Thyroid gland (tissue), 4 donors: Measurements from ENCODE around the gene FKBP10. TPM values are rescaled to one million over a fixed set of nuclear protein-coding genes. Genes with fewer than 3 reads are reported as not detected.

Experiments
- DNase-seq, 2 donors: peaks; one replicate each; pipeline ENCODE4 v3.0.0-alpha.2; 2019
- H3K27ac ChIP-seq, 3 donors: fragments of 200-600 bp; sonication (generic); 1 replicate in 2 of 3; 2 replicates in 1 of 3; pipeline ENCODE4 v1.5.1; 2016 to 2019; ENCODE audit warnings: mild to moderate bottlenecking in 1 of 3, moderate library complexity in 1 of 3
- H3K27me3 ChIP-seq: fragments of 200-600 bp; sonication (generic); one replicate; pipeline ENCODE4 v1.5.1; 2019
- H3K36me3 ChIP-seq, 2 donors: fragments of 200-600 bp; sonication (generic); one replicate each; pipeline ENCODE4 v1.5.1; 2016 to 2019
- H3K4me1 ChIP-seq, 2 donors: fragments of 200-600 bp; sonication (generic); one replicate each; pipeline ENCODE4 v1.5.1; 2017 to 2019
- H3K4me3 ChIP-seq, 3 donors: fragments of 200-600 bp; sonication (generic); replicated peaks in 1 of 3; 1 replicate in 2 of 3; 2 replicates in 1 of 3; pipeline ENCODE4 v1.5.1; 2016; ENCODE audit warnings: mild to moderate bottlenecking in 1 of 3
- H3K9me3 ChIP-seq: fragments of 200-600 bp; sonication (generic); one replicate; pipeline ENCODE4 v1.5.1; 2017
- POLR2A ChIP-seq, 2 donors: fragments of 450-650 bp; IDR thresholded peaks; one replicate each; pipeline ENCODE4 v1.6.1; 2017; ENCODE audit warnings: antibody characterized with exemption in 2 of 2, mild to moderate bottlenecking in 2 of 2, moderate library complexity in 1 of 2
- WGBS, 2 donors: methylation state at CpG; one replicate each; pipeline ENCODE4 v1.1.5; 2017; 5-methylcytosine and 5-hydroxymethylcytosine counted together
- intact Hi-C: fragments of 100-400 bp; cut with DNase I; formaldehyde crosslinking; loops from one replicate; pipeline ENCODE4 v1.15.1; 2023
- total RNA-seq, 4 donors: library from RNA; depleted of rRNA; stranded (reverse); fragments of >200 nt; gene quantifications; one replicate each; pipeline ENCODE4 v1.2.3, GENCODE V29; 2016
- TF ChIP-seq, protein P1 (sequence below), 6 experiments: fragments of 200-600 bp in 3 of 6; fragments of 450-650 bp in 3 of 6; sonication (generic) in 3 of 6; IDR thresholded peaks; one replicate each; pipeline ENCODE4 v1.5.1; 2016 to 2019; ENCODE audit warnings: antibody characterized with exemption in 6 of 6, mild to moderate bottlenecking in 2 of 6, inconsistent platforms in 1 of 6, moderate library complexity in 1 of 6

Gene FKBP10
- total RNA-seq, 4 donors from 2014 or later: 42.2 to 75.3 (median 60.4) TPM

DNA sequence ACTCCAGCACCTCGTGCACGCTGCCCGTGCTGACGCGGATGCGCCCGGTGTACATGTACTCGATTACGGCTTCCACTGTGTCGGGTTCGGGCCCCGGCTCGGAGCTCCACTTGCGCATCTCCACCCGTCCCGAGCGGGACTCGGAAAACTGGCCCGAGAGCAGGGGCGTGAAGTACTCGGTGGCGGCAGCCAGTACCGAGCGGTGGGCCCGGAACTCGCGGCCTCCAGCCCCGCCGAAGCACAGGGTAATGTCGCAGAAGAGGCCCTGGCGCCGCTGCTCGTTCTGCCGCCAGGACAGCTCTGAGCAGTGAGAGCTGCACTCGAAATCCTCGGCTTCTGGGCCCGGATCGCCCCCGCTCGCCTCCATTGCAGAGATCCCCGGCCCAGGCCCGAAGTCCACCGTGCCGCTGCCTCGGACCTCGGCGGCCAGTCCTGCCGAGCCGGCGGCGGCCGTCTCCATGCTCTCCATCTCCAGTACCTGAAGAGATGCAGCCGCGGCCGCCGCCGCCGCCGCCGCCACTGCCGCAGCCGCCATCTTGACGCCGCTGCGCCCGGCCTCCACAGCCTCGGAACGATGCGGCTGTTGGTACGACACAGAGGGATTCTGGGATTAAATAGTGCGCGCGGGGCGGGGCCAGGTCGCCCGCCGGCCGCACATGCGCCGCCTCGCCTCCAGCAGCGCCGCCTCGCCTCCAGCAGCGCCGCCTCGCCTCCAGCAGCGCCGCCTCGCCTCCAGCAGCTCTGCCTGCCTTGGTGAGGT lies 52.2 kb downstream of the FKBP10 start, which contains the start of gene KLHL11:
Gene KLHL11, minus strand, starts transcription at position 588 of the 760 bp plus-strand sequence. Its CDS starts 53 bp downstream, at position 535.
- intact Hi-C loops: no loop called here
- peaks cover 20 to 42% of the 10 kb centered on the region in 2 donors for H3K4me1 ChIP-seq
- 0% methylated on average over 31 to 34 of the region's 90 CpGs for WGBS, 2 donors

DNA sequence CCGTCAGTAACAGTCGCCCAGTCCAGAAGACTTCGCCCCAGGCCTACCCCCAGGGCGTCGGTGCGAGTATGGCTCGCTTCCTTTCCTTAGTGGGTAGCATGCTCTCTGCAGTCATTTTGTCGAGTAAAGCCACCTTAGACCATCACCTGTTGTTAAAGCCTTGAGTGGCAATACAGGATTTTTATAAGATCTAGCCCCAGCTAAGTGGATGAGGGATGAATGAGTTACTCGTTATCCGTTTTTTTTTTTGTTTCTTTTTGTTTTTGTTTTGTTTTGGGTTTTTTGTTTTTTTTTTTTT lies 52.7 kb downstream of the FKBP10 start:
- Histone ChIP-seq H3K27me3 (no peaks in the 10 kb centered on the region), H3K4me1 (peaks cover 20 to 38% of the 10 kb centered on the region in 2 donors), H3K9me3 (no peaks in the 10 kb centered on the region), H3K27ac (peak overlapping the region in 2 of 3 donors; percentile 88), H3K36me3 (peaks cover 0 to 7% of the 10 kb centered on the region in 2 donors), H3K4me3 (no peak overlapping the region)
- intact Hi-C loops: no loop called here
- no peak for DNase-seq
- peak in 1 of 2 donors; percentile 3 for TF ChIP-seq POLR2A (IDR thresholded peaks at IDR 0.05)
- TF ChIP-seq, protein P1, sequence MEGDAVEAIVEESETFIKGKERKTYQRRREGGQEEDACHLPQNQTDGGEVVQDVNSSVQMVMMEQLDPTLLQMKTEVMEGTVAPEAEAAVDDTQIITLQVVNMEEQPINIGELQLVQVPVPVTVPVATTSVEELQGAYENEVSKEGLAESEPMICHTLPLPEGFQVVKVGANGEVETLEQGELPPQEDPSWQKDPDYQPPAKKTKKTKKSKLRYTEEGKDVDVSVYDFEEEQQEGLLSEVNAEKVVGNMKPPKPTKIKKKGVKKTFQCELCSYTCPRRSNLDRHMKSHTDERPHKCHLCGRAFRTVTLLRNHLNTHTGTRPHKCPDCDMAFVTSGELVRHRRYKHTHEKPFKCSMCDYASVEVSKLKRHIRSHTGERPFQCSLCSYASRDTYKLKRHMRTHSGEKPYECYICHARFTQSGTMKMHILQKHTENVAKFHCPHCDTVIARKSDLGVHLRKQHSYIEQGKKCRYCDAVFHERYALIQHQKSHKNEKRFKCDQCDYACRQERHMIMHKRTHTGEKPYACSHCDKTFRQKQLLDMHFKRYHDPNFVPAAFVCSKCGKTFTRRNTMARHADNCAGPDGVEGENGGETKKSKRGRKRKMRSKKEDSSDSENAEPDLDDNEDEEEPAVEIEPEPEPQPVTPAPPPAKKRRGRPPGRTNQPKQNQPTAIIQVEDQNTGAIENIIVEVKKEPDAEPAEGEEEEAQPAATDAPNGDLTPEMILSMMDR (IDR thresholded peaks at IDR 0.05): no peak
- 0 to 2% methylated on average over 8 to 10 of the region's 10 CpGs for WGBS, 2 donors

More for the DNA sequence above, 52.2 kb downstream of the FKBP10 start, which contains the start of gene KLHL11:
- H3K27ac ChIP-seq: peak within 1 kb of the TSS; percentile 80 to 88 (median 88)
- peak; percentile 90 for DNase-seq
- H3K4me3 ChIP-seq: peak within 1 kb of the TSS; percentile 79 to 92 (median 84)
- H3K27me3 ChIP-seq: no peaks in the 10 kb centered on the region
- peak; percentile 62 to 94 for TF ChIP-seq POLR2A (IDR thresholded peaks at IDR 0.05)
- TF ChIP-seq, protein P1 (IDR thresholded peaks at IDR 0.05): no peak
- H3K36me3 ChIP-seq: peaks cover 0 to 7% of the 10 kb centered on the region in 2 donors
- H3K9me3 ChIP-seq: no peaks in the 10 kb centered on the region

DNA sequence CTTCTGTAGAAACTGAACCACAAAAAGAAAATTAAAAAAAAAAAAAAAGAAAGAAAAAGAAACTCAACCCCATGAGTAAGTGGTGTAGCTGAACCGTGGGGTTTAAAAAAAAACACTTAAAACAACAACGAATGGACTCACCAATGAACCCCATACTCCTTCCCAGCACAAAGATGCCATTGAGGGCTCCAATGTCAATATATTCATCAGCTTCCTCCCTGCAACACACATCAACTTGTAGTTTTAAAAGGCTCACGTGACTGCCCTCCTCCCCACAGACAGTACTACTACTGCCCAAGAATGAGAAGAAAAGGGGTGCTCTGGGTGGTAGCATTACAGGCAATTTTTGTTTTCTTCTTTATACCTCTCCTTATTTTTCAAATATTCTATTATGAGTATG lies 55.8 kb downstream of the FKBP10 start:
- Histone ChIP-seq H3K27ac (peak overlapping the region; percentile 26 to 66 (median 44)), H3K9me3 (no peaks in the 10 kb centered on the region), H3K4me3 (no peak overlapping the region), H3K4me1 (peaks cover 8 to 12% of the 10 kb centered on the region in 2 donors), H3K36me3 (peaks cover 7 to 15% of the 10 kb centered on the region in 2 donors), H3K27me3 (no peaks in the 10 kb centered on the region)
- DNase-seq: no peak
- intact Hi-C loops: no loop called here
- 55 to 58% methylated on average over 3 of the region's 3 CpGs for WGBS, 2 donors
- no peak for TF ChIP-seq POLR2A (IDR thresholded peaks at IDR 0.05)
- TF ChIP-seq, protein P1 (IDR thresholded peaks at IDR 0.05): no peak

DNA sequence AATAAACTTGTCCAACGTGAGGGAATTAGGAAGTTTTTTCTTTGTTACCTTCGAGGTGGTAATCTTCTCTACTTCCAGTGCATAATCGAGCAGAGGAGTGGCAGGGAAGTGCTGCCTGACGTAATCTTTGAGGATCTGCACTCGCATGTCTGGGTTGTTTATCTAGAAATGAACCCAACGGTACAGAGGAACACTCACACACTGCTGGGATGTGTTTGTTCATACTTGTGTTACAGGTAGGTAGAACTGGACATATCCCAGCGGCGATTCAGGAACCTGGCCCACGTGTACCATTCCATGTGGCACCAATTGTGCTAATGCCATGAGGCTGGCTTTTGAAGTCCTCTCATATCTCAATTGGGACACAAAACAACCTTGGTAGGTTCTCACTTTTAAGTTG lies 56.6 kb downstream of the FKBP10 start:
- Histone ChIP-seq H3K9me3 (no peaks in the 10 kb centered on the region), H3K36me3 (peaks cover 7 to 21% of the 10 kb centered on the region in 2 donors), H3K27ac (peak overlapping the region; percentile 26 to 66 (median 44)), H3K27me3 (no peaks in the 10 kb centered on the region), H3K4me3 (no peak overlapping the region), H3K4me1 (peaks cover 0 to 4% of the 10 kb centered on the region in 2 donors)
- TF ChIP-seq, protein P1 (IDR thresholded peaks at IDR 0.05): no peak
- TF ChIP-seq POLR2A (IDR thresholded peaks at IDR 0.05): peak in 1 of 2 donors; percentile 32
- 31 to 41% methylated on average over 9 of the region's 9 CpGs for WGBS, 2 donors
- peak; percentile 67 to 73 for DNase-seq
- intact Hi-C loops: no loop called here

DNA sequence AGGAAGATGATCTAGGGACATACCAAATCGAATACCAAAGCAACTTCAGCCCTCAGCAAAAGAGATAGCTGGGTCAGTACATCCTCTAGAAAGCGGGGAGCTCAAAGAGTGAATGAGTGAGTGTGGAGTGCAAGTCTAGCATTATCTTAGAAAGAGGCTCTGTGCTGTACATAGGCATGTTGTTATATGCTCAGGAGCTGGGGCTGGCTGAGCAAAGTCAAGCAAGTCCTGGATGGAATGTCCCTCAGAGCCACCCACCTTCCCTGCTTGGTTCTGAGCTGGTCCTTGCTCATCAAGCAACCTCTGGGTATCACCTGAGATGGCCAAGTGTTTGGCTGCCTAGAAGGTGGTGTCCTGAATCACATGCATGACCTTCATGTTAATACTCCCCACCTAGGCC lies 57.3 kb downstream of the FKBP10 start:
- 90 to 96% methylated on average over 2 of the region's 2 CpGs for WGBS, 2 donors
- intact Hi-C loops: no loop called here
- Histone ChIP-seq H3K9me3 (no peaks in the 10 kb centered on the region), H3K27me3 (no peaks in the 10 kb centered on the region), H3K36me3 (peaks cover 7 to 21% of the 10 kb centered on the region in 2 donors), H3K4me1 (peaks cover 0 to 4% of the 10 kb centered on the region in 2 donors), H3K27ac (peak overlapping the region in 2 of 3 donors; percentile 26 to 66), H3K4me3 (no peak overlapping the region)
- no peak for DNase-seq
- TF ChIP-seq, protein P1 (IDR thresholded peaks at IDR 0.05): no peak
- no peak for TF ChIP-seq POLR2A (IDR thresholded peaks at IDR 0.05)
